HL-60 (cell line): ENCODE results near the gene ITPRID2.

ENCODE experiments used
- DNase-seq, 2 experiments: peaks; one replicate each; pipeline ENCODE4 v3.0.0-alpha.2; 2010 to 2020; ENCODE audit warnings: low read depth in 1 of 2, low spot score in 1 of 2
- H3K27ac ChIP-seq: fragments of 250-450 bp; sonication (Bioruptor Pico); replicated peaks from 2 replicates; pipeline ENCODE4 v1.5.1; 2020; ENCODE audit warnings: mild to moderate bottlenecking, moderate library complexity
- H3K27me3 ChIP-seq: fragments of 250-450 bp; sonication (Bioruptor Pico); 2 replicates; pipeline ENCODE4 v1.5.1; 2021; ENCODE audit warnings: mild to moderate bottlenecking, moderate library complexity; ENCODE audit not compliant: insufficient read depth, poor library complexity, severe bottlenecking
- H3K4me3 ChIP-seq: replicated peaks from 2 replicates; pipeline ENCODE4 v1.5.1; 2011; ENCODE audit warnings: mild to moderate bottlenecking, control low read depth, low read length; ENCODE audit not compliant: insufficient read depth
- GABPA ChIP-seq: IDR thresholded peaks from 2 replicates; pipeline ENCODE4 v1.6.1; 2012; ENCODE audit warnings: low read depth
- POLR2AphosphoS5 ChIP-seq: IDR thresholded peaks from 2 replicates; pipeline ENCODE4 v1.6.1; 2012; ENCODE audit warnings: low read depth
- SPI1 ChIP-seq: IDR thresholded peaks from 2 replicates; pipeline ENCODE4 v1.6.1; 2012; ENCODE audit warnings: low read depth, mild to moderate bottlenecking, borderline replicate concordance
- TF ChIP-seq, protein P1 (sequence below): IDR thresholded peaks from 2 replicates; pipeline ENCODE4 v1.6.1; 2012; ENCODE audit warnings: low read depth; ENCODE audit not compliant: insufficient replicate concordance
- TF ChIP-seq, protein P2 (sequence below): IDR thresholded peaks from one replicate; pipeline ENCODE4 v1.5.1; 2011; ENCODE audit warnings: low read length, control low read depth, inconsistent platforms; ENCODE audit not compliant: insufficient read depth

ITPRID2 gene

DNA sequence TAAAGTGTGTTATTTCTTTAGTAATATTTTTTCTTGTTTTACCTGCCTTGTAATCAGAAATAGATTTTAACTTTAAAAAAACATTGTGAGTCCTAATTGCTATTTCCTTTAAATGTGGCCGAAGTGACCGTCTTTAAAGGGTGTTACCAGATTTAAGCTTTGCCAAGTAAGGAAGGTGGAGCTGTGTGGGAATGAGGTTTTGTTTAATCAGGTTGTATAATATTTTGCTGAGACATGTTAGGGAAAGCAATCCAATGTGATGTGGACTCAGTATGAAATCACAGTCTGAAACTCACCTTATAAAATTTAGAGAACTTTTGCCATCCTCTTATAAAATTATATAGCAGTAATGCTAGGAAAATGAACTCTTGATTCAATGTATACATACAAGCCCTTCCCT lies 32.9 kb upstream of the ITPRID2 start:
- no peak for DNase-seq
- no peak for TF ChIP-seq SPI1
- TF ChIP-seq, protein P1, sequence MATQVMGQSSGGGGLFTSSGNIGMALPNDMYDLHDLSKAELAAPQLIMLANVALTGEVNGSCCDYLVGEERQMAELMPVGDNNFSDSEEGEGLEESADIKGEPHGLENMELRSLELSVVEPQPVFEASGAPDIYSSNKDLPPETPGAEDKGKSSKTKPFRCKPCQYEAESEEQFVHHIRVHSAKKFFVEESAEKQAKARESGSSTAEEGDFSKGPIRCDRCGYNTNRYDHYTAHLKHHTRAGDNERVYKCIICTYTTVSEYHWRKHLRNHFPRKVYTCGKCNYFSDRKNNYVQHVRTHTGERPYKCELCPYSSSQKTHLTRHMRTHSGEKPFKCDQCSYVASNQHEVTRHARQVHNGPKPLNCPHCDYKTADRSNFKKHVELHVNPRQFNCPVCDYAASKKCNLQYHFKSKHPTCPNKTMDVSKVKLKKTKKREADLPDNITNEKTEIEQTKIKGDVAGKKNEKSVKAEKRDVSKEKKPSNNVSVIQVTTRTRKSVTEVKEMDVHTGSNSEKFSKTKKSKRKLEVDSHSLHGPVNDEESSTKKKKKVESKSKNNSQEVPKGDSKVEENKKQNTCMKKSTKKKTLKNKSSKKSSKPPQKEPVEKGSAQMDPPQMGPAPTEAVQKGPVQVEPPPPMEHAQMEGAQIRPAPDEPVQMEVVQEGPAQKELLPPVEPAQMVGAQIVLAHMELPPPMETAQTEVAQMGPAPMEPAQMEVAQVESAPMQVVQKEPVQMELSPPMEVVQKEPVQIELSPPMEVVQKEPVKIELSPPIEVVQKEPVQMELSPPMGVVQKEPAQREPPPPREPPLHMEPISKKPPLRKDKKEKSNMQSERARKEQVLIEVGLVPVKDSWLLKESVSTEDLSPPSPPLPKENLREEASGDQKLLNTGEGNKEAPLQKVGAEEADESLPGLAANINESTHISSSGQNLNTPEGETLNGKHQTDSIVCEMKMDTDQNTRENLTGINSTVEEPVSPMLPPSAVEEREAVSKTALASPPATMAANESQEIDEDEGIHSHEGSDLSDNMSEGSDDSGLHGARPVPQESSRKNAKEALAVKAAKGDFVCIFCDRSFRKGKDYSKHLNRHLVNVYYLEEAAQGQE = no peak
- TF ChIP-seq, protein P2, sequence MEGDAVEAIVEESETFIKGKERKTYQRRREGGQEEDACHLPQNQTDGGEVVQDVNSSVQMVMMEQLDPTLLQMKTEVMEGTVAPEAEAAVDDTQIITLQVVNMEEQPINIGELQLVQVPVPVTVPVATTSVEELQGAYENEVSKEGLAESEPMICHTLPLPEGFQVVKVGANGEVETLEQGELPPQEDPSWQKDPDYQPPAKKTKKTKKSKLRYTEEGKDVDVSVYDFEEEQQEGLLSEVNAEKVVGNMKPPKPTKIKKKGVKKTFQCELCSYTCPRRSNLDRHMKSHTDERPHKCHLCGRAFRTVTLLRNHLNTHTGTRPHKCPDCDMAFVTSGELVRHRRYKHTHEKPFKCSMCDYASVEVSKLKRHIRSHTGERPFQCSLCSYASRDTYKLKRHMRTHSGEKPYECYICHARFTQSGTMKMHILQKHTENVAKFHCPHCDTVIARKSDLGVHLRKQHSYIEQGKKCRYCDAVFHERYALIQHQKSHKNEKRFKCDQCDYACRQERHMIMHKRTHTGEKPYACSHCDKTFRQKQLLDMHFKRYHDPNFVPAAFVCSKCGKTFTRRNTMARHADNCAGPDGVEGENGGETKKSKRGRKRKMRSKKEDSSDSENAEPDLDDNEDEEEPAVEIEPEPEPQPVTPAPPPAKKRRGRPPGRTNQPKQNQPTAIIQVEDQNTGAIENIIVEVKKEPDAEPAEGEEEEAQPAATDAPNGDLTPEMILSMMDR = no peak
- TF ChIP-seq POLR2AphosphoS5 = no peak
- TF ChIP-seq GABPA = no peak
- no peak overlapping the region for H3K27ac ChIP-seq
- H3K4me3 ChIP-seq = no peak overlapping the region
- no peaks in the 10 kb centered on the region for H3K27me3 ChIP-seq

DNA sequence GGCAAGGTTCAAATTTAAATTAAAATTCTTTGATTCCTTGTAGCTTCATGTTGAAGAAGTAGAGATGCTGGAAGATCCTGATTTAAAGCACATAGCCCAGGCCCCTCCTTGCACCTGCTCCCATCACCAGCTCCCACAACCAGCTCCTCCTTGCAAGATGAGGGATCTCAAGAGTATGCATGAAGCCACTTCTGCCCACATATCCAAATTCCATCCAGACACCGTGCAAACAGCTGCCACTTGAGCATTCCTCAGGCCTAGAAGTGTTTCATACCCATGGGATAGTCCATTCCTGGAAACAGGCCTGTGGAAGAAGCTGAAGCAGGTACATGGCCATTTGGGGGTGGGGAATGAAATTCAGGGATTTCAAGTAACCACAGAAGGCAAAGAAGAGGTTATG lies 32.4 kb upstream of the ITPRID2 start:
- no peak for DNase-seq
- no peak overlapping the region for H3K27ac ChIP-seq
- TF ChIP-seq POLR2AphosphoS5 (no peak), GABPA (no peak), SPI1 (no peak)
- TF ChIP-seq, protein P2 = no peak
- TF ChIP-seq, protein P1 = no peak
- no peak overlapping the region for H3K4me3 ChIP-seq
- no peaks in the 10 kb centered on the region for H3K27me3 ChIP-seq

DNA sequence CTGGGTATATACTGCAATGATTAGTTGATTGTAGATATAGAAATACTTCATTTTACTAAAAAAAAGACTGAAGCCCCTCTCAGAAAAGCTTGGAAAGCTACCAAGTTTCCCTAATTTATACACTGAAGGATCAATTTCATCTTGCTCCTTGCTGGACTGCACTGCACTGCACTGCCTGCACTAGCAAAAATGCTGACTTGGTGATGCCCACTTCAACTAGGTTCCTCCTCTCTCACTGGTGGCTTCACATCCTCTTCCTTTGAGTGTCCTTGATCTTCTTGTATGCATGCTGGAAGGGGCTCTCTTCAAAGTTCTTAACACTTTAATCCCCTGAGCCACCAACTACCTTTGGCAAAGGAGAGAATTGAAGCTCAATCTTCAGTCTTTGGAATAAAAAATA lies 31.7 kb upstream of the ITPRID2 start:
- TF ChIP-seq, protein P1 = no peak
- TF ChIP-seq GABPA = no peak
- TF ChIP-seq, protein P2 = no peak
- no peak for TF ChIP-seq SPI1
- no peak for TF ChIP-seq POLR2AphosphoS5
- DNase-seq = no peak
- Histone ChIP-seq H3K4me3 (no peak overlapping the region), H3K27ac (no peak overlapping the region), H3K27me3 (no peaks in the 10 kb centered on the region)
